ENCODE data around the gene ACKR4. TPM values are rescaled to one million over a fixed set of nuclear protein-coding genes. Genes with fewer than 3 reads are reported as not detected.
"Not testable (repeated sequence)": the region's sequence is repeated elsewhere in the genome, so short reads cannot be mapped to it uniquely, and the experiment has no call there.

The ACKR4 gene
- total RNA-seq, 1 donor from 2014 or later, result 0.11 TPM

DNA sequence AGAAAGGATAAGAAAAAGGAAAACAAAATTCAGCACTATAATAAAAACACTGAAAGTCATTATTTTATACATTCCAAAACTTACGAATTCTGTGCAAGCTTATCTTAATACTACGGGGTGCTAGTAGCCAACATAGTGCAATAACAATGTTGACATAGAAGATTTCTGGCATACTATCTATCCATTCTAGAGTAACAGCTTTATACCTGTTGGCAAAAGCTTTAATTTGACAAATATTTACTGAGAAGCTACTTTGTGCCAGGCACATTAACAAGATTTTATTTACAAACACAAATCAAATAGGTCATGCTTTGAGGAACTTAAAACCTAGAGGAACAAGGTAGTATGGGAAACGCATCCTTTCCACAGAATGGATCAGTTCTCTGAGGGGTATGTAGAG, 1.1 kb downstream of the ACKR4 start:
- H3K9me3 Mint-ChIP-seq, result peaks cover 2% of the 10 kb centered on the region
- H3K36me3 Mint-ChIP-seq (ENCODE audit: low read depth), result peaks cover 42% of the 10 kb centered on the region
- DNase-seq (no peak), ATAC-seq (ENCODE audit: low read depth) (no peak)
- peaks cover 1% of the 10 kb centered on the region for H3K4me1 Mint-ChIP-seq
- POLR2A ChIA-PET, result no interaction called here
- TF ChIP-seq, protein P1, sequence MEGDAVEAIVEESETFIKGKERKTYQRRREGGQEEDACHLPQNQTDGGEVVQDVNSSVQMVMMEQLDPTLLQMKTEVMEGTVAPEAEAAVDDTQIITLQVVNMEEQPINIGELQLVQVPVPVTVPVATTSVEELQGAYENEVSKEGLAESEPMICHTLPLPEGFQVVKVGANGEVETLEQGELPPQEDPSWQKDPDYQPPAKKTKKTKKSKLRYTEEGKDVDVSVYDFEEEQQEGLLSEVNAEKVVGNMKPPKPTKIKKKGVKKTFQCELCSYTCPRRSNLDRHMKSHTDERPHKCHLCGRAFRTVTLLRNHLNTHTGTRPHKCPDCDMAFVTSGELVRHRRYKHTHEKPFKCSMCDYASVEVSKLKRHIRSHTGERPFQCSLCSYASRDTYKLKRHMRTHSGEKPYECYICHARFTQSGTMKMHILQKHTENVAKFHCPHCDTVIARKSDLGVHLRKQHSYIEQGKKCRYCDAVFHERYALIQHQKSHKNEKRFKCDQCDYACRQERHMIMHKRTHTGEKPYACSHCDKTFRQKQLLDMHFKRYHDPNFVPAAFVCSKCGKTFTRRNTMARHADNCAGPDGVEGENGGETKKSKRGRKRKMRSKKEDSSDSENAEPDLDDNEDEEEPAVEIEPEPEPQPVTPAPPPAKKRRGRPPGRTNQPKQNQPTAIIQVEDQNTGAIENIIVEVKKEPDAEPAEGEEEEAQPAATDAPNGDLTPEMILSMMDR (IDR thresholded peaks at IDR 0.05), result no peak
- CTCF ChIA-PET, result no interaction called here
- no peaks in the 10 kb centered on the region for H3K27me3 Mint-ChIP-seq
- H3K27ac Mint-ChIP-seq, result no peak overlapping the region
- no peak overlapping the region for H3K4me3 Mint-ChIP-seq
- intact Hi-C loops (cut with micrococcal nuclease), result no loop called here

DNA sequence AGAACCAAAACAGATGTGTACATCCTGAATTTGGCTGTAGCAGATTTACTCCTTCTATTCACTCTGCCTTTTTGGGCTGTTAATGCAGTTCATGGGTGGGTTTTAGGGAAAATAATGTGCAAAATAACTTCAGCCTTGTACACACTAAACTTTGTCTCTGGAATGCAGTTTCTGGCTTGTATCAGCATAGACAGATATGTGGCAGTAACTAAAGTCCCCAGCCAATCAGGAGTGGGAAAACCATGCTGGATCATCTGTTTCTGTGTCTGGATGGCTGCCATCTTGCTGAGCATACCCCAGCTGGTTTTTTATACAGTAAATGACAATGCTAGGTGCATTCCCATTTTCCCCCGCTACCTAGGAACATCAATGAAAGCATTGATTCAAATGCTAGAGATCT, 3.5 kb downstream of the ACKR4 start:
- peaks cover 51% of the 10 kb centered on the region for H3K36me3 Mint-ChIP-seq (ENCODE audit: low read depth)
- DNase-seq; intact Hi-C loops (cut with micrococcal nuclease); CTCF ChIA-PET; H3K9me3 Mint-ChIP-seq; H3K4me3 Mint-ChIP-seq; POLR2A ChIA-PET; ATAC-seq (ENCODE audit: low read depth); H3K27ac Mint-ChIP-seq; H3K27me3 Mint-ChIP-seq; H3K4me1 Mint-ChIP-seq: not testable (repeated sequence)

- POLR2A ChIA-PET, result no interaction called here
- Mint-ChIP-seq H3K4me1 (no peaks in the 10 kb centered on the region), H3K9me3 (peaks cover 2% of the 10 kb centered on the region), H3K27me3 (no peaks in the 10 kb centered on the region), H3K27ac (no peak overlapping the region), H3K36me3 (ENCODE audit: low read depth) (peaks cover 64% of the 10 kb centered on the region), H3K4me3 (no peak overlapping the region)
- DNase-seq (no peak), ATAC-seq (ENCODE audit: low read depth) (no peak)
- intact Hi-C loops (cut with micrococcal nuclease), result no loop called here
- CTCF ChIA-PET, result no interaction called here
- TF ChIP-seq, protein P1 (IDR thresholded peaks at IDR 0.05), result no peak
Measured at GRCh38 chr3:132605374-132605792, 8.3 kb downstream of the ACKR4 start.

DNA sequence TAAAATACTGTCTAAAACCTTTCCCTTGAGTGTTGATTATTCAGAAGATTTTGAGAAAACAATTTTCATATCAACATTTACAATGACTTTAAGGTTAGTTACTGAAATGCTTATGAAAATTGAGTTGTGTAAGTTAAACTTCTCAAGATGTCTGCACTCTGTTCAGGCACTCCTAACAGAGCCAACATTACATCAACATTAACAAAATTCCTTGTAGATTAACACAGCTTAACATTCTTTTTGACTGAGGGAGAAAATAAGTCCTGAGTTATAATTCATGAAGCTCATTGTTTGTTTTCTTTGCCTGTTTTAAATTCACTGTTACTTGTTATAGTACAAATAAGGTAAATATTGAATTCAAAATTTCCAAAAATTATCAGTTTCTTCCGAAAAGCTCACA, 9.0 kb downstream of the ACKR4 start:
- TF ChIP-seq, protein P1 (IDR thresholded peaks at IDR 0.05), result no peak
- ATAC-seq (ENCODE audit: low read depth) (no peak), DNase-seq (no peak)
- Mint-ChIP-seq H3K9me3 (peaks cover 2% of the 10 kb centered on the region), H3K36me3 (ENCODE audit: low read depth) (peaks cover 64% of the 10 kb centered on the region), H3K27me3 (no peaks in the 10 kb centered on the region), H3K4me1 (peaks cover 2% of the 10 kb centered on the region), H3K27ac (no peak overlapping the region), H3K4me3 (no peak overlapping the region)
- ChIA-PET CTCF (no interaction called here), POLR2A (no interaction called here)
- intact Hi-C loops (cut with micrococcal nuclease), result no loop called here

DNA sequence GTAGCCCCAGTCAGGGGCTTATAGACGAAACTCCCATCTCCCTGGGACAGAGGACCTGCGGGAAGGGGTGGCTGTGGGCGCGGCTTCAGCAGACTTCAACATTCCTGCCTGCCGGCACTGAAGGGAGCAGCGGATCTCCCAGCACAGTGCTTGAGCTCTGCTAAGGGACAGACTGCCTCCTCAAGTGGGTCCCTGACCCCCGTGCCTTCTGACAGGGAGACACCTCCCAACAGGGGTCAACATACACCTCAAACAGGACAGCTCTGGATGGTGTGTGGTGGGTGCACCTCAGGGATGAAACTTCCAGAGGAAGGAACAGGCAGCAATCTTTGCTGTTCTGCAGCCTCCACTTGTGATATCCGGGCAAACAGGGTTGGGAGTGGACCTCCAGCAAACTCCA, 9.6 kb downstream of the ACKR4 start:
- POLR2A ChIA-PET; H3K4me1 Mint-ChIP-seq; H3K4me3 Mint-ChIP-seq; H3K27me3 Mint-ChIP-seq; CTCF ChIA-PET; H3K9me3 Mint-ChIP-seq; intact Hi-C loops (cut with micrococcal nuclease); ATAC-seq (ENCODE audit: low read depth); DNase-seq; H3K27ac Mint-ChIP-seq: not testable (repeated sequence)
- peaks cover 67% of the 10 kb centered on the region for H3K36me3 Mint-ChIP-seq (ENCODE audit: low read depth)

GRCh38 chr3:132615301-132615700, 18.2 kb downstream of the ACKR4 start:
- CTCF ChIA-PET; H3K9me3 Mint-ChIP-seq; intact Hi-C loops (cut with micrococcal nuclease); H3K4me3 Mint-ChIP-seq; ATAC-seq (ENCODE audit: low read depth); H3K27me3 Mint-ChIP-seq; H3K27ac Mint-ChIP-seq; H3K4me1 Mint-ChIP-seq; DNase-seq; POLR2A ChIA-PET: not testable (repeated sequence)
- H3K36me3 Mint-ChIP-seq (ENCODE audit: low read depth), result peaks cover 39% of the 10 kb centered on the region

- Mint-ChIP-seq H3K27me3 (no peaks in the 10 kb centered on the region), H3K9me3 (peaks cover 6% of the 10 kb centered on the region), H3K27ac (no peak overlapping the region), H3K4me1 (peaks cover 5% of the 10 kb centered on the region), H3K4me3 (no peak overlapping the region), H3K36me3 (ENCODE audit: low read depth) (peaks cover 45% of the 10 kb centered on the region)
- DNase-seq (no peak), ATAC-seq (ENCODE audit: low read depth) (no peak)
- intact Hi-C loops (cut with micrococcal nuclease), result no loop called here
- ChIA-PET POLR2A (no interaction called here), CTCF (no interaction called here)
- TF ChIP-seq, protein P1 (IDR thresholded peaks at IDR 0.05), result no peak
Measured at GRCh38 chr3:132615881-132616280, 18.8 kb downstream of the ACKR4 start.
